GM12874 (cell line): ENCODE measurements around the gene PTPRD.

ENCODE experiments used
- CTCF ChIP-seq: IDR thresholded peaks from 2 replicates; pipeline ENCODE4 v1.5.1; 2011; ENCODE audit warnings: low read depth, mild to moderate bottlenecking, control low read depth, low read length, moderate library complexity; ENCODE audit not compliant: insufficient read depth

Gene PTPRD

GRCh38 chr9:8614926-8615440 lies 1997.8 kb downstream of the PTPRD start:
- TF ChIP-seq CTCF = no peak

- no peak for TF ChIP-seq CTCF
These were observed 1999.4 kb downstream of the PTPRD start for GRCh38 chr9:8613346-8613825.

- no peak for TF ChIP-seq CTCF
These were observed 2001.6 kb downstream of the PTPRD start for GRCh38 chr9:8611153-8611552.

GRCh38 chr9:8610256-8610655 lies 2002.5 kb downstream of the PTPRD start:
- TF ChIP-seq CTCF = no peak

- TF ChIP-seq CTCF = no peak
These were observed 2007.7 kb downstream of the PTPRD start for GRCh38 chr9:8605096-8605495.

- no peak for TF ChIP-seq CTCF
These were observed 2008.6 kb downstream of the PTPRD start for GRCh38 chr9:8604201-8604600.

- TF ChIP-seq CTCF = no peak
These were observed 2011.7 kb downstream of the PTPRD start for GRCh38 chr9:8600914-8601680.
